HepG2 (cell line): ENCODE data around the gene ZFAND3. TPM values are rescaled to one million over a fixed set of nuclear protein-coding genes. Genes with fewer than 3 reads are reported as not detected.

Experiments used
- ATAD3A ChIP-seq: sonication (generic); formaldehyde crosslinking; IDR thresholded peaks from 2 replicates; pipeline ENCODE4 v1.4.0; 2020; ENCODE audit warnings: missing genetic modification reagents
- CREBL2 ChIP-seq: sonication (generic); formaldehyde crosslinking; IDR thresholded peaks from 2 replicates; pipeline ENCODE4 v1.8.1; 2023; ENCODE audit warnings: missing genetic modification reagents, mild to moderate bottlenecking, borderline replicate concordance
- DR1 ChIP-seq: sonication (generic); formaldehyde crosslinking; IDR thresholded peaks from 2 replicates; pipeline ENCODE4 v1.8.0; 2021; ENCODE audit warnings: mild to moderate bottlenecking, missing genetic modification reagents, inconsistent platforms
- ELF3 ChIP-seq: IDR thresholded peaks from 2 replicates; pipeline ENCODE4 v1.6.1; 2016; ENCODE audit warnings: missing genetic modification reagents, missing compliant biosample characterization
- GZF1 ChIP-seq: sonication (generic); formaldehyde crosslinking; IDR thresholded peaks from 2 replicates; pipeline ENCODE4 v1.5.1; 2020; ENCODE audit warnings: mild to moderate bottlenecking, missing genetic modification reagents
- HMG20A ChIP-seq: IDR thresholded peaks from 2 replicates; pipeline ENCODE4 v1.6.1; 2016; ENCODE audit warnings: borderline replicate concordance
- LCORL ChIP-seq, 2 experiments: fragments of 450-650 bp in 1 of 2; sonication (generic) in 1 of 2; formaldehyde crosslinking in 1 of 2; IDR thresholded peaks; 2 replicates each; pipeline versions ENCODE4 v1.5.0 to v1.6.1; 2017 to 2020; ENCODE audit warnings: antibody characterized with exemption in 1 of 2, missing genetic modification reagents in 1 of 2
- MEF2D ChIP-seq: sonication (generic); formaldehyde crosslinking; IDR thresholded peaks from 2 replicates; pipeline ENCODE4 v1.5.1; 2020; ENCODE audit warnings: mild to moderate bottlenecking, missing genetic modification reagents
- NFAT5 ChIP-seq: sonication (generic); formaldehyde crosslinking; IDR thresholded peaks from 2 replicates; pipeline ENCODE4 v1.4.0; 2020; ENCODE audit warnings: missing genetic modification reagents
- PAF1 ChIP-seq: IDR thresholded peaks from 2 replicates; pipeline ENCODE4 v1.6.1; 2016; ENCODE audit warnings: missing genetic modification reagents, missing compliant biosample characterization
- POLR2A ChIP-seq, 2 experiments: IDR thresholded peaks; 2 replicates each; pipeline ENCODE4 v1.6.1; 2011; ENCODE audit warnings: low read depth in 2 of 2, low read length in 2 of 2, mild to moderate bottlenecking in 1 of 2, moderate library complexity in 1 of 2; ENCODE audit not compliant: insufficient read depth in 1 of 2
- PRDM4 ChIP-seq: sonication (generic); formaldehyde crosslinking; IDR thresholded peaks from 2 replicates; pipeline ENCODE4 v1.9.0; 2021; ENCODE audit warnings: missing genetic modification reagents, borderline replicate concordance
- SALL1 ChIP-seq: sonication (generic); formaldehyde crosslinking; IDR thresholded peaks from 2 replicates; pipeline ENCODE4 v1.8.0; 2022; ENCODE audit warnings: mild to moderate bottlenecking, missing genetic modification reagents
- TIGD3 ChIP-seq: sonication (generic); formaldehyde crosslinking; IDR thresholded peaks from 2 replicates; pipeline ENCODE4 v1.5.1; 2020; ENCODE audit warnings: mild to moderate bottlenecking, missing genetic modification reagents, borderline replicate concordance
- ZBTB33 ChIP-seq: sonication (generic); formaldehyde crosslinking; IDR thresholded peaks from 2 replicates; pipeline ENCODE4 v1.4.0; 2020; ENCODE audit warnings: missing genetic modification reagents
- ZNF256 ChIP-seq: sonication (generic); formaldehyde crosslinking; conservative IDR thresholded peaks from 2 replicates; pipeline ENCODE4 v1.4.0; 2020; ENCODE audit warnings: missing genetic modification reagents
- ZNF460 ChIP-seq: sonication (generic); formaldehyde crosslinking; IDR thresholded peaks from 2 replicates; pipeline ENCODE4 v1.5.1; 2020; ENCODE audit warnings: missing genetic modification reagents, mild to moderate bottlenecking, borderline replicate concordance
- ZNF615 ChIP-seq: sonication (generic); formaldehyde crosslinking; IDR thresholded peaks from 2 replicates; pipeline ENCODE4 v1.5.0; 2020; ENCODE audit warnings: mild to moderate bottlenecking, missing genetic modification reagents, borderline replicate concordance
- ZNF629 ChIP-seq: sonication (generic); formaldehyde crosslinking; conservative IDR thresholded peaks from 2 replicates; pipeline ENCODE4 v1.5.0; 2020; ENCODE audit warnings: missing genetic modification reagents
- ZNF737 ChIP-seq: sonication (generic); formaldehyde crosslinking; IDR thresholded peaks from 2 replicates; pipeline ENCODE4 v1.5.0; 2020; ENCODE audit warnings: missing genetic modification reagents, mild to moderate bottlenecking, borderline replicate concordance
- polyA plus RNA-seq, 8 experiments: library from polyadenylated mRNA; depleted of rRNA in 3 of 8; stranded (reverse) in 7 of 8; unstranded in 1 of 8; fragments of >200 nt; fragmentation: Illumina TruSeq in 4 of 8; extraction: Trizol in 4 of 8; gene quantifications; 2 replicates each; pipeline versions ENCODE4 v1.2.1 to v1.2.3, GENCODE V29; 2011 to 2016; ENCODE audit warnings: low read depth in 4 of 8, missing spikeins in 1 of 8, mixed read lengths in 1 of 8; ENCODE audit not compliant: insufficient read depth in 1 of 8
- total RNA-seq, 5 experiments: library from RNA; depleted of rRNA; stranded (reverse); fragments of >200 nt; fragmentation: Illumina TruSeq; extraction: Trizol; gene quantifications; 2 replicates each; pipeline ENCODE4 v1.2.3, GENCODE V29; 2016; ENCODE audit warnings: low read depth in 1 of 5

The ZFAND3 gene
- total and polyA plus RNA-seq, 2 of the 13 experiments (the other 11 are each of a cell fraction or from before 2014, with no cell fraction given): 16.4 to 17.1 TPM

GRCh38 chr6:37799263-37799644, 20.3 kb upstream of the ZFAND3 start (continued):
- TF ChIP-seq SALL1 (CRISPR knock-in tag): peak; percentile 94
- TF ChIP-seq GZF1 (CRISPR knock-in tag): no peak
- peak; percentile 79; the same call in 1 of the 2 replicates for TF ChIP-seq MEF2D
- no peak for TF ChIP-seq TIGD3 (CRISPR knock-in tag)
- TF ChIP-seq ZBTB33: no peak
- no peak for TF ChIP-seq ZNF615 (CRISPR knock-in tag)
- no peak for TF ChIP-seq DR1 (CRISPR knock-in tag)
- TF ChIP-seq ZNF460 (CRISPR knock-in tag): peak; percentile 29; the same call in 1 of the 2 replicates
- no peak for TF ChIP-seq ZNF737 (CRISPR knock-in tag)
- TF ChIP-seq ZNF629 (CRISPR knock-in tag): peak; percentile 61
- TF ChIP-seq ZNF256 (CRISPR knock-in tag): no peak
- no peak; the same call in 1 of the 2 replicates for TF ChIP-seq NFAT5
- 0 out of 2 replicates have a peak, but pooled peaks have one; percentile 49 for TF ChIP-seq PRDM4 (CRISPR knock-in tag)
- peak; percentile 92 for TF ChIP-seq ELF3 (CRISPR knock-in tag)
- TF ChIP-seq PAF1 (CRISPR knock-in tag): no peak
- TF ChIP-seq ATAD3A (CRISPR knock-in tag): no peak
- TF ChIP-seq HMG20A: peak; percentile 86; the same call in 1 of the 2 replicates
- no peak for TF ChIP-seq CREBL2 (CRISPR knock-in tag)
- no peak for TF ChIP-seq LCORL (IDR thresholded peaks at IDR 0.05)
- peak; percentile 97 for TF ChIP-seq LCORL (CRISPR knock-in tag; IDR thresholded peaks at IDR 0.05)
- peak in 1 of 2 experiments; percentile 53; a peak in 1 of 4 replicates for TF ChIP-seq POLR2A (IDR thresholded peaks at IDR 0.05; ENCODE audit: insufficient read depth in 1 of 2, low read depth in 2 of 2, low read length in 2 of 2)
